Measurements from ENCODE around the gene DNAJB2. TPM values are rescaled to one million over a fixed set of nuclear protein-coding genes. Genes with fewer than 3 reads are reported as not detected.

DNAJB2 gene
- total RNA-seq, 1 experiment from 2014 or later, result 36.2 TPM

DNA sequence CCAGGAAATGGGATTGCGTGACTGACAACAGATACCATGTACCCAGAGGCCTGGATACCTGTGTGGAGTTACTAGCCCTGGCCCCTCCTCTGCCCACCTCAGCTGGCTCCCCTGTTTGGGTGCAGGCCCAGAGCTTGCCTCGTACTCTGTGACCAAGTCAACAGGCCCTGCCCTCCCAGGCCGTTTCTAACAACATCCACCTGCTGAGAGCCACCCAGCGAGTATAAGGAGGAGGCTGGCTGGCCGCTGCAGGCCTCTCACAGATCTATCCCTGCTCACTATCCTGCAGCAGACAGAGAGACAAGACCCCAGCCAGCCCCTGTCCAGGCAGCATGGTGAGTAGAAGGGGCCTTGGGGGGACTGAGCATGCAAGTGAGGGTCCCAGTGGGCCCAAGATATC lies 12.9 kb upstream of the DNAJB2 start:
- Histone ChIP-seq H3K4me2 (ENCODE audit: low read length) (no peak overlapping the region), H3K9ac (ENCODE audit: low read length) (no peak overlapping the region), H3K27ac (ENCODE audit: low read depth, low read length) (no peak overlapping the region), H3K4me1 (ENCODE audit: control insufficient read depth in 1 of 2, insufficient read depth in 2 of 2, low read length in 2 of 2) (no peaks in the 10 kb centered on the region; a peak in 1 of 4 replicates), H3K79me2 (ENCODE audit: insufficient read depth, low read length) (no peaks in the 10 kb centered on the region), H3K9me2 (ENCODE audit: insufficient read depth) (no peaks in the 10 kb centered on the region), H4K20me1 (ENCODE audit: insufficient read depth) (no peaks in the 10 kb centered on the region), H3K4me3 (replicated peaks in 1 of 2; ENCODE audit: low read depth in 1 of 2, low read length in 2 of 2) (no peak overlapping the region), H3K36me3 (ENCODE audit: control insufficient read depth in 1 of 2, insufficient read depth in 2 of 2, low read length in 2 of 2) (no peaks in the 10 kb centered on the region), H3K9me3 (ENCODE audit: control insufficient read depth in 1 of 2, insufficient read depth in 1 of 2, low read depth in 1 of 2, low read length in 2 of 2) (no peaks in the 10 kb centered on the region), H2AFZ (ENCODE audit: low read depth, low read length, poor library complexity, severe bottlenecking) (no peak overlapping the region), H3K27me3 (ENCODE audit: insufficient read depth, low read length) (peaks cover 1% of the 10 kb centered on the region; the same call in 1 of the 2 replicates)
- intact Hi-C loops (cut with micrococcal nuclease), result no loop called here
- CTCF ChIA-PET, result interaction anchor here (1.4 kb wide), 1 partner anchor 29 kb away, joined by 4 read pairs; no protein-coding TSS in a partner anchor
- POLR2A ChIA-PET, result no interaction called here
- RAD21 ChIA-PET (ENCODE audit: low non-redundant PET in 1 of 2, low total read pairs in 2 of 2, uncharacterized antibody in 2 of 2, unreplicated experiment in 2 of 2), result no interaction called here
- ATAC-seq (no peak), DNase-seq (ENCODE audit: low read depth, low spot score) (no peak)
- BruUV-seq (replicated peaks), result no TSS peak
- TF ChIP-seq EZH2 (IDR thresholded peaks at IDR 0.05) (no peak), EZH2phosphoT487 (IDR thresholded peaks at IDR 0.05; ENCODE audit: borderline replicate concordance) (no peak)
- TF ChIP-seq, protein P1, sequence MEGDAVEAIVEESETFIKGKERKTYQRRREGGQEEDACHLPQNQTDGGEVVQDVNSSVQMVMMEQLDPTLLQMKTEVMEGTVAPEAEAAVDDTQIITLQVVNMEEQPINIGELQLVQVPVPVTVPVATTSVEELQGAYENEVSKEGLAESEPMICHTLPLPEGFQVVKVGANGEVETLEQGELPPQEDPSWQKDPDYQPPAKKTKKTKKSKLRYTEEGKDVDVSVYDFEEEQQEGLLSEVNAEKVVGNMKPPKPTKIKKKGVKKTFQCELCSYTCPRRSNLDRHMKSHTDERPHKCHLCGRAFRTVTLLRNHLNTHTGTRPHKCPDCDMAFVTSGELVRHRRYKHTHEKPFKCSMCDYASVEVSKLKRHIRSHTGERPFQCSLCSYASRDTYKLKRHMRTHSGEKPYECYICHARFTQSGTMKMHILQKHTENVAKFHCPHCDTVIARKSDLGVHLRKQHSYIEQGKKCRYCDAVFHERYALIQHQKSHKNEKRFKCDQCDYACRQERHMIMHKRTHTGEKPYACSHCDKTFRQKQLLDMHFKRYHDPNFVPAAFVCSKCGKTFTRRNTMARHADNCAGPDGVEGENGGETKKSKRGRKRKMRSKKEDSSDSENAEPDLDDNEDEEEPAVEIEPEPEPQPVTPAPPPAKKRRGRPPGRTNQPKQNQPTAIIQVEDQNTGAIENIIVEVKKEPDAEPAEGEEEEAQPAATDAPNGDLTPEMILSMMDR (IDR thresholded peaks at IDR 0.05 in 2 of 3, conservative IDR thresholded peaks at IDR 0.05 in 1 of 3; ENCODE audit: borderline replicate concordance in 1 of 3, insufficient read depth in 1 of 3, low read depth in 2 of 3, low read length in 2 of 3), result no peak

DNA sequence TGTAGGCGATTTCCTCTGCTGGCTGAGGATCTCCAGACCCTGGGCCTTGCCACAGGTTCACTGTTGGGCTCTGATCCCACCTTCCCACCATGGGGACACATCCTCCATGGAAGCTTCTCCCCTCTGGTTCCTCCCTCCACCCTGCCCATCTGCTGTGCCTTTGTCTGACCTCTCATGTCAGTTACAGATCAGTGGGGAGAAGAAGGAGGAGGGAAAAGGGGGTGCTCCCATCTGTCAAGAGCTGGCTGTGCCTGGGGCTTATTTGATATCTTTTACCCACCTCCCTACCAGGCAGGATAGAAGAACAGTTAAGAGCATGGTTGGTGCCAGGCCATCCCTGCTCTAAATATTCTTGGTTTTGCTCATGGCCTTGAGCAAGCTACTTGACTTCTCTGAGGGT lies 12.3 kb upstream of the DNAJB2 start:
- no peaks in the 10 kb centered on the region for H3K36me3 ChIP-seq (ENCODE audit: control insufficient read depth in 1 of 2, insufficient read depth in 2 of 2, low read length in 2 of 2)
- ATAC-seq (no peak), DNase-seq (ENCODE audit: low read depth, low spot score) (no peak)
- intact Hi-C loops (cut with micrococcal nuclease), result no loop called here
- CTCF ChIA-PET, result no interaction called here
- H3K79me2 ChIP-seq (ENCODE audit: insufficient read depth, low read length), result no peaks in the 10 kb centered on the region
- H3K27me3 ChIP-seq (ENCODE audit: insufficient read depth, low read length), result peaks cover 3% of the 10 kb centered on the region; the same call in 1 of the 2 replicates
- H3K9me2 ChIP-seq (ENCODE audit: insufficient read depth), result no peaks in the 10 kb centered on the region
- no peaks in the 10 kb centered on the region; a peak in 1 of 4 replicates for H3K4me1 ChIP-seq (ENCODE audit: control insufficient read depth in 1 of 2, insufficient read depth in 2 of 2, low read length in 2 of 2)
- H3K9me3 ChIP-seq (ENCODE audit: control insufficient read depth in 1 of 2, insufficient read depth in 1 of 2, low read depth in 1 of 2, low read length in 2 of 2), result no peaks in the 10 kb centered on the region
- TF ChIP-seq MAX (IDR thresholded peaks at IDR 0.05) (no peak), EZH2phosphoT487 (IDR thresholded peaks at IDR 0.05; ENCODE audit: borderline replicate concordance) (no peak), FOSL1 (IDR thresholded peaks at IDR 0.05; ENCODE audit: low read depth) (no peak), ATF3 (IDR thresholded peaks at IDR 0.05) (no peak), SRF (IDR thresholded peaks at IDR 0.05; ENCODE audit: low read depth) (no peak)
- TF ChIP-seq, protein P2, sequence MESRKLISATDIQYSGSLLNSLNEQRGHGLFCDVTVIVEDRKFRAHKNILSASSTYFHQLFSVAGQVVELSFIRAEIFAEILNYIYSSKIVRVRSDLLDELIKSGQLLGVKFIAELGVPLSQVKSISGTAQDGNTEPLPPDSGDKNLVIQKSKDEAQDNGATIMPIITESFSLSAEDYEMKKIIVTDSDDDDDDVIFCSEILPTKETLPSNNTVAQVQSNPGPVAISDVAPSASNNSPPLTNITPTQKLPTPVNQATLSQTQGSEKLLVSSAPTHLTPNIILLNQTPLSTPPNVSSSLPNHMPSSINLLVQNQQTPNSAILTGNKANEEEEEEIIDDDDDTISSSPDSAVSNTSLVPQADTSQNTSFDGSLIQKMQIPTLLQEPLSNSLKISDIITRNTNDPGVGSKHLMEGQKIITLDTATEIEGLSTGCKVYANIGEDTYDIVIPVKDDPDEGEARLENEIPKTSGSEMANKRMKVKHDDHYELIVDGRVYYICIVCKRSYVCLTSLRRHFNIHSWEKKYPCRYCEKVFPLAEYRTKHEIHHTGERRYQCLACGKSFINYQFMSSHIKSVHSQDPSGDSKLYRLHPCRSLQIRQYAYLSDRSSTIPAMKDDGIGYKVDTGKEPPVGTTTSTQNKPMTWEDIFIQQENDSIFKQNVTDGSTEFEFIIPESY (IDR thresholded peaks at IDR 0.05; ENCODE audit: extremely low read depth, insufficient replicate concordance, low read length), result no peak
- no peak overlapping the region for H3K27ac ChIP-seq (ENCODE audit: low read depth, low read length)
- POLR2A ChIA-PET, result no interaction called here
- BruUV-seq (replicated peaks), result no TSS peak
- no peak overlapping the region for H3K9ac ChIP-seq (ENCODE audit: low read length)
- H2AFZ ChIP-seq (ENCODE audit: low read depth, low read length, poor library complexity, severe bottlenecking), result no peak overlapping the region
- no peak overlapping the region for H3K4me3 ChIP-seq (replicated peaks in 1 of 2; ENCODE audit: low read depth in 1 of 2, low read length in 2 of 2)
- no peaks in the 10 kb centered on the region for H4K20me1 ChIP-seq (ENCODE audit: insufficient read depth)
- RAD21 ChIA-PET (ENCODE audit: low non-redundant PET in 1 of 2, low total read pairs in 2 of 2, uncharacterized antibody in 2 of 2, unreplicated experiment in 2 of 2), result no interaction called here
- no peak overlapping the region for H3K4me2 ChIP-seq (ENCODE audit: low read length)
